SIG-M5 (cell line): ENCODE measurements around the gene GRPEL2.

Source experiments
- DNase-seq: peaks from one replicate; lab custom pipeline; 2025; lab: John Stamatoyannopoulos, UW

GRPEL2 gene

DNA sequence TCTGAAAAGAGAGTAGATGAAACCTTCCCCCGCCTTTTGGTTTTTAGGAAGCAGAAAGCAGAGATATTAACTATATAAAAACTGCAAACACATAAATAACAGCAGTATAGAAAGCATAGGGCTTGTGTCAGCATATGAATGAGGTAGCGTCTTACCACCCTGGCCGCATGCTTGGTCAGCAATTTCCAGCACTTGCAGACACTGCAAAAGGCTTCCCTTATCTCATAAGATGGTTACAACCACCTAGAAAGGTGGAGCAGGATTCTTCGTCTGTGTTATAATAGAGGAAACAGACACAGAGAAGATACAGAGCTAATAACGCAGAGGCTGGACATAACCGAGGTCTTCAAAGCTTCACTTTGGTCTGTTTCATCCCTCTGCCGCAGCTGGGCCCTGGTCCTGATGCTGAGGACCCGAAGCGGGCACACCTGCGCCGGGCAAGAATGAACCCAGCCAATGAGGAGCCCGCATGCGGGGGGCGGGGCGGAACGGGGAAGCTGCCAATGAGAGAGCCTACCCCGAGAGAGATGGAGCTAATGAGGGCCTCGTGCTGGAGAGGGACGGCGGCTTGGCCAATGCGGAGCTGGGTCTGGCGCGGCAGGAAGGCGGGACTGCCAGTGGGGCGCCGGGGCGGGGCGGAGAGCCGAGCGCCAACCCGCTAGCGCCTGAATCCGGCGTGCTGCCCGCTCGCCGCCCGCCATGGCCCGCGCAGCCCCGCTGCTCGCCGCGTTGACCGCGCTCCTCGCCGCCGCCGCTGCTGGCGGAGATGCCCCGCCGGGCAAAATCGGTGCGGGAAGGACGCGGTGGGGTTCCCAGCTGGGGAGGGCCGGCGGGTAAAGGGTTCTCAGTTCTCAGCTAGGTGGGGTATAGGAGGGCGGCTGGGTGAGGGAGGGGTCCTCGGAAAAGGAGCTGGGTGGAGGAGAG is 12.3 kb downstream of the GRPEL2 start, which contains the start of gene PCYOX1L:
Gene PCYOX1L, plus strand, starts transcription at position 677 of the 924 bp plus-strand sequence. Its CDS starts 23 bp downstream, at position 700.
- DNase-seq, result peak; percentile 74

DNA sequence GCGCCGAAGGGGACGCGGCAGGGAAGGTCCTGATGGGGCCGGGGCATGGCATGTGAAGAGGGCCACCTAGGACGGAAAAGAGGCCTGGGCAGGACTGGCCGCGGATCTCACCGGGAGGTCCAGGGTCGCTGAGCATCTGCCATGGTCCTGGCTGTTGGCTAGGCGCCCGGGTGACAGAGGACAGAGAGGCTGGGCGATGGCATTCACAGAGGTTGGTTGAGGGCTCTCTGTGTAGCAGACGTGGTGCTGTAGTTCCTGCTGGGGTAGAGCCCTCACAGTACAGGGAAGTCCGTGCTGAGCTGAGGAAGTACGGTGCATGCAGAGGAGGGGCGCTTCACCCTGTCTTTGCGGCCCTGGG is 13.0 kb downstream of the GRPEL2 start:
- DNase-seq, result no peak

DNA sequence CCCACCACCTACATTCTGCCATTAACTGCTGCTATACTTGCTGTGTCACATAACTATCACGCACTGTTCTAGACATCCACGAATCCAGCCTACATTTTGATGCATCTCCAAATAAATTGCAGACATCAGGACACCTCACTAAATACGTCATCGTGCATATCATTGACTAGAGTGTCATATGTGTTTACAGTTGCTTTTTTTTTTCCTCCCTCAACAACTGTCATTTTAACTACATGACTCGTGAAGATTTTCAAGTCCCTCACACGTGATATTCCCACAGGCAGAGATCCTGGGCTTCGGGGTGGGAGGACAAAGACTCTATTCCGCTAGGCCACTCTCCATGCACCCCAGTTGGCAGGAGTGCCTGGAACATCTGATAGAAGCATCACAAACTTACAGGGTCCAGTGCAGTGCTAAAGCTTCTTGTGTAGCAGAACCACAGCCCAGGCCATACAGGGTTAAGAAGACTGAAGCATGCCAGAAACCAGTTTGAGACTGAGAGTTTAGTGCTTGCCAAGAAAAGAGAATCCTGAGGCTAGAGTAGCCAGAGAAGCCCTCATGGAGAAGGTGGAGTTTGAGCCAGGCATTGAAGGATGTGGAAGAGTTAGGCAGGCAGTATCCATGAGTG is 13.7 kb downstream of the GRPEL2 start:
- no peak for DNase-seq

DNA sequence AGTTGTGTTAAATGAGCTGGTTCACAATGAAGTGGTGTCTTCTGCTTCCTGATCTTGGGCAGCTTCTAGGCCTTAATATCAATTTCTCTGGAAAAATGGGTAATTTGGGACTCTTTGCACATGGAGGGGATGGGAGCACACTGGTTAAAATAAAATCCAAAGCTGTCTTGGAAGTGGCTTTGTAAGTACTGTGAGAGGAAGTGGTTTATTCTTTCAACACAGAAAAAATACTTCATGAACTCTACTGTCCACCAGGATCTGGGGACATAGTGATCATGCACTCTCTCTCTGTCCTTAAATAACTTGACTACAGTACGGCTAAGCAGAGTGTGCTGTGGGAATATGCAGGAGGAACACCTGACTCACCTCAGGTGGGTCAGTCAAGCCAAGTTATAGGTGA is 15.0 kb downstream of the GRPEL2 start:
- DNase-seq, result no peak

DNA sequence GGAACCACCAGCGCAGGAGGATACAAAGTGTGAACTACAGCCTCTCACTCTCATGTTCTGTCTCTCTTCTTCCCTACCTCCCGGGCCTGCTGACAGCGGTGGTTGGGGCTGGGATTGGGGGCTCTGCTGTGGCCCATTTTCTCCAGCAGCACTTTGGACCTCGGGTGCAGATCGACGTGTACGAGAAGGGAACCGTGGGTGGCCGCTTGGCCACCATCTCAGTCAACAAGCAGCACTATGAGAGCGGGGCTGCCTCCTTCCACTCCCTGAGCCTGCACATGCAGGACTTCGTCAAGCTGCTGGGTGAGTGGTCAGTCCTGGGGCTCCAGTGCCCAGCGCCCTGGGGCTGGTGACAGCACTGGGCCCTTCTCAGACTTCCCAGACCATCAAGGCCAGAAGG is 17.2 kb downstream of the GRPEL2 start:
- no peak for DNase-seq

DNA sequence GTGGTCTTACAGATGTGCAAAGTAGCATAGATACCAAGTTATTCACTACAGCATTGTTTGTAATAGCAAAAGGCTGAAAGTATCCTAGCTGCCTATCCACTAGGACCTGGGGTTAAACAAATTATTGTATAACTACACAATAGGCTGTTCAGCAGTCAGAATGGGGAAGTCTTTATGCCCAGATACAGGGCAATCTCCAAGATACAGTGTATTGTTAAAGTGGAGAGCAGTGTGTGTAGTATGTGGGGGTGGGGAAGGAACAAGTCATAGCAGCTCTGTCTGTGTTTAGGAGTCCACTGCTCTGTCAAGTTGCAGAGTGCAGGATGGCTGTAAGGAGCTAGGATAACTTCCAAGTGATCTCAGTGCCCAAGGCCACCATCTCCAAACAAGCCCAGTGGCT is 18.1 kb downstream of the GRPEL2 start:
- no peak for DNase-seq

DNA sequence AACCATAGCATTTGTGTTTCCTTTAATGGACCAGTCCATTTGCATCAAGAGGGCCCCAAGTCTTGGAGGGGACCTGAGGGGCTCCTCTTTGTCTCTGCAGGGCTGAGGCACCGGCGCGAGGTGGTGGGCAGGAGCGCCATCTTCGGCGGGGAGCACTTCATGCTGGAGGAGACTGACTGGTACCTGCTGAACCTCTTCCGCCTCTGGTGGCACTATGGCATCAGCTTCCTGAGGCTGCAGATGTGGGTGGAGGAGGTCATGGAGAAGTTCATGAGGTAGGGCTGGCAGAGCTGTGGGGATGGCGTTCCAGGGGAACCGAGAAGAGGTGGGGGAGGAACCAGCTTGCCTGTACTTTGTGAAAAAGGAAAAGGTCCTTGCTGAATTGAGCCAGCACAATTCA is 18.6 kb downstream of the GRPEL2 start:
- no peak for DNase-seq

DNA sequence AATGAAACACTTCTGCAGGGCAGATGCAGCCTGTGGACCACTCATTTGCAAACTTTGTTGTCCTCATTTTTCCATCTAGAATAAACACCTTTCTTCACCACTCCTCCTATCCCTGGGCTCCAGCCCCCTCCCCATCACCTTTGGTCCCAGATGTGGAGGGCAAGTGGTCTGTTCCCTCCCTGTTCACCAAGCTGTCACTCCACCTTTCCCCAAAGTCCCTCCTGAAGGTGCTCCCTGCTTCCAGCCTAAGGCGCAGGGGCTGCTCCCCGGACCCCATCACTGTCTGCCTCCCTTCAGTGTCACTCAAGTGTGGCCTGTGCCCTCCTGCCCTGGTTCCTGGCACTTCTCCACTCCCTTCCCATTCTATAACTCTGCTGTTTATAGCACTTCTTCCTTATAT is 19.4 kb downstream of the GRPEL2 start:
- no peak for DNase-seq

DNA sequence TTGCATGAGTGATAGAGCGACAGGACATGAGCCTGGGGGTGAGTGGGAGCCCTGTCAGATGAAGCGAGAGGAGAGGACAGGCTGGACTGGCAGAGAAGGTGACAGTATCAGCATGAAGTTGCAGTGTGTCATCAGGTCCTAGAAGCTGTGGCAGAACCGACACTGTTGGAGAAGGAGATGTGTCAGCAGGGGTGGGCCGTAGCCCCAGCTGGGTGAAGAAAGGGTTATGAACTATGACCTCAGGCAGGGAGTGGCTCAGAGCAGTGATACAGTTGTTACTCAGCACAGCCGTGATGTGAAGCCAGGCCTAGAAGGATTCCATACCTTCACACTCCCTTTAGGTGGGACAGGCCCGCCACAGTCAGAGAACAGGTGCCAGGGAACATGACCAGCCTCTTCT is 20.1 kb downstream of the GRPEL2 start:
- DNase-seq, result no peak

DNA sequence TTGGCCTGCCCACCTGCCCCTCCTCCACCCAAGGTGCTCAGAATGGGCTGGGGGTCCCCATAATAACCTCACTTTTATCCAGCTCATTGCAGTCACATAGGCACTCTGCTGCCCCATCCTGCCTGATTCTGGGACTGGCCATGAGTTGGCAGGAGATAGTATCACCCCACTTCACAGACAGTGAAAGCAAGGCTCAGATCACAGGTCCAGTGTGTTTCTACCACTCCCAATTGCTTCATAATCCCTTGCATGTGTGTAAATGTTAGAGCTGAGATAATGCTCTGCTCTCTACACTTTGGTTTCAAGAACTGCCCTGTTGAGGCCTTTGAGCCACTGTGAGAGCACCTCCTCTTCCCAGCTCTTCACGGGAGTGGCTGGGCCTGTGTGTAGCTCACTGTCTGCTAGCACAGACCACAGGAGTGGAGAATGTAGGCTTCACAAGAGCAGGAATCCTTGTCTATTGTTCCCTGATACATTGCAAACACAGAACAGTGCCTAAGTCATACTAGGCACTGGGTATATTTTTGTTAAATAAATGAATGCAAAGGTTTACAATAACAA is 20.9 kb downstream of the GRPEL2 start:
- no peak for DNase-seq

DNA sequence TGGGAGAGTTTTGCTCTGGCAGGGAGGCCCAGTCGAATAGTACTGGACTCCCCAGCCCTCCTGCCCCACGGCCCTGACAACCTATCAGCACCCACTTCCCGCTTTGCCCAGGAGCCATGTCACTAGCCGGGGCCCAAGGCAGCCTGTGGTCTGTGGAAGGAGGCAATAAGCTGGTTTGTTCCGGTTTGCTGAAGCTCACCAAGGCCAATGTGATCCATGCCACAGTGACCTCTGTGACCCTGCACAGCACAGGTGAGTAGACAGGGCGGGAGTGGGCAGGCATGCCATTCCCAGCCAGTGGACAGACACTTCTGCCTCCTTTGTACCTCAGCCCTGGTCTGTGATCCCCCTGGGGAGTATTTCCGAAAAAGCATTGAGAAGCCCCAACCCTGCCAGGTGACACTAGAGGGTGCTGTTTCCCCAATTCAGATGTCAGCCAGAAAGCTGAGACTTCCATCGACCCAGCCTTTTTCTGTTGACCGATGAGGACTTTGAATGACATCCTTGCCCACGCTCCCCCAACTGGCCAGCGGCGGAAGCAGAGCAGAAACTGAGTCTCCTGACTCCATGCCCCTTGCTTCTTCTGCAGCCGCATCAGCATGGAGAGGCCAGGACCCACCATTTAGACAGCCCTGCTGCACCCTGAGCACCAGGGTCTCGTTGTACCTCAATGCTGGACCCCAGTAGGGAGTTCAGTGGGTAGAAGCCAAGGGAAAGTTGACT is 22.1 kb downstream of the GRPEL2 start:
- DNase-seq, result no peak

DNA sequence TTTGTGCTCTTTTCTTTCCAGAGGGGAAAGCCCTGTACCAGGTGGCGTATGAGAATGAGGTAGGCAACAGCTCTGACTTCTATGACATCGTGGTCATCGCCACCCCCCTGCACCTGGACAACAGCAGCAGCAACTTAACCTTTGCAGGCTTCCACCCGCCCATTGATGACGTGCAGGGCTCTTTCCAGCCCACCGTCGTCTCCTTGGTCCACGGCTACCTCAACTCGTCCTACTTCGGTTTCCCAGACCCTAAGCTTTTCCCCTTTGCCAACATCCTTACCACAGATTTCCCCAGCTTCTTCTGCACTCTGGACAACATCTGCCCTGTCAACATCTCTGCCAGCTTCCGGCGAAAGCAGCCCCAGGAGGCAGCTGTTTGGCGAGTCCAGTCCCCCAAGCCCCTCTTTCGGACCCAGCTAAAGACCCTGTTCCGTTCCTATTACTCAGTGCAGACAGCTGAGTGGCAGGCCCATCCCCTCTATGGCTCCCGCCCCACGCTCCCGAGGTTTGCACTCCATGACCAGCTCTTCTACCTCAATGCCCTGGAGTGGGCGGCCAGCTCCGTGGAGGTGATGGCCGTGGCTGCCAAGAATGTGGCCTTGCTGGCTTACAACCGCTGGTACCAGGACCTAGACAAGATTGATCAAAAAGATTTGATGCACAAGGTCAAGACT is 22.8 kb downstream of the GRPEL2 start:
- no peak for DNase-seq

DNA sequence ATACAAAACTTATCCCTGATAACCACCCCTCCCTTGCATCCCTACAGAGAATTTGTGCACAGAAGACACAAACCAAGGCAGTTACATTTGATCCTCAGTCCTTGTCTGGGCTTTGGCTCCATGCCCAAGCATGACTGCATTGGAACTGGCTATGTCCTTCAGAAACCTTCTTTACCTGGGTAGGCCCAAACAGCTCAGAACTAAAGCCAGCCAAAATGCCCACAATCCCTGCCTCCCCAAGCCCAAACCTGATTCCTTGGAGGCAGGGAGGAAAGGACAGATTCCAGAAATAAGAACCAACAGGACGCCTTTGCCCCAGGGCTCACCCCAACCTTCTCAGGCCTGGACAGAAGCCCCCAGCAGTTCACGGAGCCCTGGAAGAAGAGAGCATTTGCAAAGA is 25.6 kb downstream of the GRPEL2 start:
- DNase-seq, result no peak

DNA sequence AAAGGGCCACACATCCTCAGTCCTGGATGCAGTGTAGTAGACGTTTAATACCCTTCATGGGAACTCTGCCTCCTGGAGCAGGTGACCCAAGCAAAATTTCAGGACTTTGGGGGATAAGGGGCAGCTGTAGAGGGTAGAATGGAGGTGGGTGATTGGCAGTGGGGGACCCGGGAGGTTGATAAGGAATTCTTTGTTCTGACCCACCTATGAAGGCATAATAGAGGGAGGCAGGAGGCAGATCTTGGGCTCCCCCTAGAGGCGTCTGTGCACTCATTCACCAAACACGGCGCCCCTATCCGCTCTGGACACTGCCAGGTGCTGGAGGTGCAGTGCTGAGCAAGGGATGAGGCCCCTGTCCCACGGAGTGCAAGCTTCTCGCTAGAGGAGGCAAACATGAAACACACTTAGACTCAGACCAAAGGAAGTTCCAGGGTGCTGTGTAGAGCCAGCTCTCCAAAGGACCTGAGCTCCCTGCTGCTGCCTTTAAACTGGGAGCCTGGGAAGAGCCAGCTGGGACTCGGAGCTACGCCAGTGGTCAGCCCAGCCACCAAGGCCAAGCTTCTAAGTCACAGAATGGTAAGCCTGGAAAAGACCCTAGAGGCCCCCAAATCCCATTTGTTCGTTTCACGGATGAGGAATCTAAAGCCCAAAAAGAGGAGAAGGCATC is 26.1 kb downstream of the GRPEL2 start:
- DNase-seq, result no peak

DNA sequence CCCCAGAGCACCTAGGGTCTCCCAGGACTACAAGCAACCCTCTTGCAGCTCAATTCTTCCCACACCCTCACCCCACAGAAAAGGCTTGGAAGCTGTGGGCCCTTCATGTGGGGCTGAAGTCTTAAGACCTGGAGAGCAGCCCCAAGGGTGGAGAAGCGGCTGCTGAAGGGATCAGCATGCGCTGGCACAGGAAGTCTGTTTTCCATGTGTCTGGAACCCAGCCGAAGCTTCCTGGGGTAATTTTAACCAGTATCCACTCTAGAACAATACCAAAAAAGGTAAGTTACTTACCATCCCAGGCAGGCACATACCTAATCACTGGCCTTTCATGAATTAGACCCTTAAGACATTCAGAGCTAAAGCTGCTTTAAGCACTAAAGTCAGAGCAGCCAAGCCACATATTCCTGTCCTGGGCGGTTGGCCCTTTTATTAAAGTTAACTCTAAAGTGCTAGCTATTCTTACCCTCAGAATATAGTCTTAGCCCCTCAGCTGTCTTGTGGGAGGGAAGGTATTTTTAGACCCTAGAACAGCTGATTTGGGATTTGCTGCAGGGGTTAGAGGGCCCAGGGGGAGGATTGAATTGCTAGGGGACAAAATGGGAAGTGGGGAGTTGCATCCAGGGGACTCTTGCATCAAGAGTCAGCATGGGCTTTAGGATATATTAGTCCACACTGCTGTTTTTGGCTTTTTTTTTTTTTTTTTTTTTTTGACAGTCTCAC is 26.9 kb downstream of the GRPEL2 start:
- no peak for DNase-seq

DNA sequence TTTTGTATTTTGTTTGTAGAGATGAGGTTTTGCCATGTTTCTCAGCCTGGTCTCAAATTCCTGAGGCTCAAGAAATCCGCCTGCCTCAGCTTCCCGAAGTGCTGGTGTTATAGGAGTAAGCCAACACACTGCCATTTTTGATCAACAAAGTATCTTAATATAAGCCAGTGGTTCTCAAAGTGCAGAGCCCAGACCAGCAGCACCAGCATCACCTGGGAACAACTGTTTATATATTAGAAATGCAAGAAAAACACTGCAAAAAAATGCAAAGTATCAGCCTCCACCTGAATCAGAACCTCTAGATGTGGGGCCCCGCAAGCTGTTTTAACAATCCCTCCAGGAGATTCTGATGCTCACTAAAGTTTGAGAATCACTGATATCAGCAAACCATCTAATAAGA is 27.6 kb downstream of the GRPEL2 start:
- no peak for DNase-seq

DNA sequence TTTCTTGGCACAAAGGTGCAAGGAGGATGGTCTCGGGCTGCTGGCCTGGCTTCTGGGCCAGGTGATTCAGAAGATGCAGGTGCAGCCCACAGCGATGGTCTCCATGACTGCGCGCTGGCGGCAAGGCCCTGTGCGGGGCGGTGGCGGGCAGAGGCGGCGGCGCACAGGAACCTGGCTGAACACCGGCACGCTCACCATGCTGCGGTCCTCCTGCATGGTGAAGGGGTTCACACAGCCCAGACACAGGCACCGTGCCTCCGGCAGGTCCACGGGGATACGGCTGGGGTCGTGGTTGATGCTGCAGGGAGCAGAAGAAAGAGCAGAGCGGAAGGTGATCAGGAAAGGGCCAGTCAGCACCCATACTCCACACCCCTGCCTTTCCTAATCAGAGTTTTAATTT is 29.0 kb downstream of the GRPEL2 start:
- DNase-seq, result no peak

DNA sequence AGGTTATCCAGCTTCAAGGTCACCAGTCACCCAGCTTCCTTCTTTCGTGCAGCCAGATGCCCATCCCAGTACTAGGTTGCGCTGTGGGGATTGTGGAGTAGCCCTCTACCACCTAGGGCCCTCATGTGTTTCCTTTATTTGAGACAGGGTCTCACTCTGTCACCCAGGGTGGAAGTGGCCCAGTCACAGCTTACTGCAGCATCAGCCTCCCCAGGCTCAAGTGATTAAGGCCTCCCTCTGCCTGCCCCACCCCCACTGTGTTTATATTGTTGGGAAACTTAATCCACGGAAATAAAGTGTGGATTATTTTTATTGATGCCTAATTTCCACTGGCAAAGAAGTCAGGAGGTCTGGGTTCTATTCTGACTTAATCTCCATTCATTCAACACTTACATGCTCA is 29.5 kb downstream of the GRPEL2 start:
- no peak for DNase-seq

DNA sequence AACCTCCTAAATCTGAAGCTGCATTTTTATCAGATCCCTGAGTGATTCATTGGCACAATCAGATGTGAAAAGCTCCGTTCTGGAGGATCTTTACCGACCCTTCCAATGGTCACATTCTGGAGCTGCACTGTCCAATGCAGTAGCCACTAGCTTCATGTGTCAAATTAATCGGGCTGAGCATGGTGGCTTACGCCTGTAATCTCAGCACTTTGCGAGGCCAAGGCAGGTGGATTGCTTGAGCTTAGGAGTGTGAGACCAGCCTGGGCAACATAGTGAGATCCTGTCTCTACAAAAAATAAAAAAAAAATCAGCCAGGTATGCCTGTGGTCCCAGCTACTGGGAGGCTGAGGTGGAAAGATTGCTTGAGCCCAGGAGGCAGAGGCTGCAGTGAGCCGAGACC is 30.1 kb downstream of the GRPEL2 start:
- DNase-seq, result no peak

DNA sequence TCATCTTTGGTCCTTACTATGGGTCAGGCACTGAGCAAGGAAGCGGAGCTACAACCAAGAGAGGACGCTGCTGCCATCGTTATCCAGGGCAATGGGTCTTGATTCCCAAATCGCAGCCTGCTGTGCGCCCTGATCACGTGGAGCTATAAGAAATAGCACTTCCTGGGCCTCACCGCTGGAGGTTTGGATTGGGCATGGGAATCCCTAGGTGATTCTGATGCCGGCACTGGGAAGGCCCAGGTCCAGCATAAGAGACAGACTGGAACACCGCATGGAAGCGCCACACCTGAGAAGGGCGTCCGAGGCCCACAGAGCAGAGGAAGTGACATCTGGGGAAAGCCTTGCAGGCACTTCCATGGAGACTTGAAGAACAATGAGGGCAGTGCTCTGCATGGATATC is 30.8 kb downstream of the GRPEL2 start:
- no peak for DNase-seq
